Measurements from ENCODE around the gene STAT5A.
"Not testable (repeated sequence)": the region's sequence is repeated elsewhere in the genome, so short reads cannot be mapped to it uniquely, and the experiment has no call there.

- TF ChIP-seq, protein P1, sequence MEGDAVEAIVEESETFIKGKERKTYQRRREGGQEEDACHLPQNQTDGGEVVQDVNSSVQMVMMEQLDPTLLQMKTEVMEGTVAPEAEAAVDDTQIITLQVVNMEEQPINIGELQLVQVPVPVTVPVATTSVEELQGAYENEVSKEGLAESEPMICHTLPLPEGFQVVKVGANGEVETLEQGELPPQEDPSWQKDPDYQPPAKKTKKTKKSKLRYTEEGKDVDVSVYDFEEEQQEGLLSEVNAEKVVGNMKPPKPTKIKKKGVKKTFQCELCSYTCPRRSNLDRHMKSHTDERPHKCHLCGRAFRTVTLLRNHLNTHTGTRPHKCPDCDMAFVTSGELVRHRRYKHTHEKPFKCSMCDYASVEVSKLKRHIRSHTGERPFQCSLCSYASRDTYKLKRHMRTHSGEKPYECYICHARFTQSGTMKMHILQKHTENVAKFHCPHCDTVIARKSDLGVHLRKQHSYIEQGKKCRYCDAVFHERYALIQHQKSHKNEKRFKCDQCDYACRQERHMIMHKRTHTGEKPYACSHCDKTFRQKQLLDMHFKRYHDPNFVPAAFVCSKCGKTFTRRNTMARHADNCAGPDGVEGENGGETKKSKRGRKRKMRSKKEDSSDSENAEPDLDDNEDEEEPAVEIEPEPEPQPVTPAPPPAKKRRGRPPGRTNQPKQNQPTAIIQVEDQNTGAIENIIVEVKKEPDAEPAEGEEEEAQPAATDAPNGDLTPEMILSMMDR (IDR thresholded peaks at IDR 0.05), result not testable (repeated sequence)
- TF ChIP-seq POLR2AphosphoS5 (IDR thresholded peaks at IDR 0.05), result not testable (repeated sequence)
Measured at GRCh38 chr17:42299913-42300312, 11.6 kb downstream of the STAT5A start.

Data from breast epithelium (tissue), 3 donors.